ENCODE data around the gene PEF1.
A peak's percentile ranks its signal among the peaks of the same experiment; 100 is the strongest.

PEF1 gene

GRCh38 chr1:31688233-31688918 lies 43.7 kb upstream of the PEF1 start:
- no peak overlapping the region for H3K27ac ChIP-seq

GRCh38 chr1:31687601-31688000 lies 42.9 kb upstream of the PEF1 start:
- TF ChIP-seq, protein P1, sequence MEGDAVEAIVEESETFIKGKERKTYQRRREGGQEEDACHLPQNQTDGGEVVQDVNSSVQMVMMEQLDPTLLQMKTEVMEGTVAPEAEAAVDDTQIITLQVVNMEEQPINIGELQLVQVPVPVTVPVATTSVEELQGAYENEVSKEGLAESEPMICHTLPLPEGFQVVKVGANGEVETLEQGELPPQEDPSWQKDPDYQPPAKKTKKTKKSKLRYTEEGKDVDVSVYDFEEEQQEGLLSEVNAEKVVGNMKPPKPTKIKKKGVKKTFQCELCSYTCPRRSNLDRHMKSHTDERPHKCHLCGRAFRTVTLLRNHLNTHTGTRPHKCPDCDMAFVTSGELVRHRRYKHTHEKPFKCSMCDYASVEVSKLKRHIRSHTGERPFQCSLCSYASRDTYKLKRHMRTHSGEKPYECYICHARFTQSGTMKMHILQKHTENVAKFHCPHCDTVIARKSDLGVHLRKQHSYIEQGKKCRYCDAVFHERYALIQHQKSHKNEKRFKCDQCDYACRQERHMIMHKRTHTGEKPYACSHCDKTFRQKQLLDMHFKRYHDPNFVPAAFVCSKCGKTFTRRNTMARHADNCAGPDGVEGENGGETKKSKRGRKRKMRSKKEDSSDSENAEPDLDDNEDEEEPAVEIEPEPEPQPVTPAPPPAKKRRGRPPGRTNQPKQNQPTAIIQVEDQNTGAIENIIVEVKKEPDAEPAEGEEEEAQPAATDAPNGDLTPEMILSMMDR (IDR thresholded peaks at IDR 0.05), result no peak
- no peak for TF ChIP-seq ZFX (IDR thresholded peaks at IDR 0.05; ENCODE audit: borderline replicate concordance)
- H3K27ac ChIP-seq, result no peak overlapping the region

More at GRCh38 chr1:31688233-31688918, 43.7 kb upstream of the PEF1 start:
- TF ChIP-seq ZFX (IDR thresholded peaks at IDR 0.05; ENCODE audit: borderline replicate concordance), result no peak
- TF ChIP-seq, protein P1 (IDR thresholded peaks at IDR 0.05), result no peak

- no peak overlapping the region for H3K27ac ChIP-seq
- no peak for TF ChIP-seq ZFX (IDR thresholded peaks at IDR 0.05; ENCODE audit: borderline replicate concordance)
- TF ChIP-seq, protein P1 (IDR thresholded peaks at IDR 0.05), result no peak
These were observed 41.1 kb upstream of the PEF1 start for GRCh38 chr1:31685795-31686194.

DNA sequence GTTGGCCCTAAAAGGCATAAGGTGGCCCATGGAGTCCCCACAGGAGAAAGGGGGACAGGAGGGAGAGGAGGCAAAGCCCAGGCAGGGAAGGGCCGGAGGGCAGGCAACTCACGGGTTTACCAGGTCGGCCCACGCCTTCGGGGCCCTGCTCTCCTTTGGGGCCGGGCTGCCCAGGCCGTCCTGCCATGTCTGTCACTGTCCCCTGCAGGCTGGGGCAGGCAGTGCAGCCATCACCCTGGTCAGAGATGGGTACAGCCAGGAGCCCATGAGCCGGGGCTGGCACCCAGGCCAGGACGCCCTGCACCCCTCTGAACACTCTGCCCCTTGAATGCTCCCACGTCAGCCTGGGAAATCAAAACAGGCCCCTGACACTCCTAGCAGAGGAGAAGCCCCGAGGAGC lies 39.3 kb upstream of the PEF1 start:
- TF ChIP-seq ZFX (IDR thresholded peaks at IDR 0.05; ENCODE audit: borderline replicate concordance), result no peak
- TF ChIP-seq, protein P1 (IDR thresholded peaks at IDR 0.05), result peak; percentile 75
- H3K27ac ChIP-seq, result no peak overlapping the region

DNA sequence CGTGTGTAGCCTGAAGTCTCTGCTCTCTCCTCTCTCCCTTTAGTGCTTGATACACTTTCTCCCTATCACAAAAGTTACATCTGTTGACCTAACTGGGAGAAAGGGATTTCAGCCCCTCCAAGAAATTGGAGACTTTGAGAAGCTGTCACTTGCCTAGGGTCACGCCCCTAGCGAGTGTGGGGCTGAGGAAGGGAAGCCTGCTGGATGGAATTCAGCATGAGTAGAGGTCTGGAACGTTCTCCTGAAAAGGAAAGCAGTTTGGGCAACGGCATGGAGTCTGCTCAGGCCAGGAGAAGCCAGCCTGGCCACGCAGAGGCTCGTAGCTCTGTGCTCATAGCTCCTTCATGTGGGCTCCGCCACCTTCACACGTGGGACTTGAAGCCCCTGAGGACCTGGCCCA lies 36.7 kb upstream of the PEF1 start:
- TF ChIP-seq, protein P1 (IDR thresholded peaks at IDR 0.05), result no peak
- no peak for TF ChIP-seq ZFX (IDR thresholded peaks at IDR 0.05; ENCODE audit: borderline replicate concordance)
- no peak overlapping the region for H3K27ac ChIP-seq

DNA sequence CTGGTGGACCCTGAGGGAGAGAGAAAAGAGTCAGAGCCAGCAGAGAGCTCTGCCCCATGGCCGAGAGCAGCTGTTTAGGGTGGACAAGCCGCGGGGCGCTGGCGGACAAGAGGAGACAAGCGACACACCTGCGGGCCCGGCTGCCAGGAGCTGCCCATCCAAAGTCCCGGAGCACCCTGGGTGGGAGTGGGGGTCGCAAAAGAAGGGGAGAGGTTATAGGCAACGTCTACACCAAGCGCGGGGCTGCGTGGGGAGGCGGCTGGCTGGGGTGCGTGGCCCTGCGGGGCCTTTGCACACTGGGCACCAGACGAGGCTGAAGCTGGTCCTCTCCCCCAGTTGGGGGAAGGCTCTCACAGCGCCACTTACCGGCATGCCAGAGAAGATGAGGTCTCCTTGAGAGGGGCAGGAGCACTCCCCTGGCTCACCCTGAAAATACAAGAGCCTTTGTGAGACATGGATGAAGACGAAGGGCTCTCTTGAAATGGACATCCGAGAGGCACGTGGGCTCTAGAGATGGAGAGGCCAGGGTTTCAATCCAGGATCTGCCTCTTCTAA lies 35.1 kb upstream of the PEF1 start:
- no peak overlapping the region for H3K27ac ChIP-seq
- TF ChIP-seq, protein P1 (IDR thresholded peaks at IDR 0.05), result no peak
- no peak for TF ChIP-seq ZFX (IDR thresholded peaks at IDR 0.05; ENCODE audit: borderline replicate concordance)

DNA sequence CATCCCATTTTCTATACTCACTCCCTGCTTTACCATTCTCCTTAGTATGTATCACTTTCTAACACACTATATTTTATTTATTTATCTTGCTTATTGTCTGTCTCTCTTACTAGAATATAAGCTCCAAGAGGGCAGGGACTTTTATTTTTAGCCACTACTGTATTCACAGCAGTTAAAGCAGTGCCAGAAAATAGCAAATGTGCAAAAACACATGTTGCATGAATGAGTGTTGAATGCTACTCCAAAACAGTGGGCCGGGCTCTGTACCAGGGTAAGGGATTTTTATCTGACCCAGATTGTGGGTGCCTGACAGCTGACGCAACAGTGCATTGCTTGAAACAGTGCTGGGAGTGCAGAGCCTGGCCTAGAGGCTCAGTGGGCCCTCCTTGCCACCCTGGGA lies 34.4 kb upstream of the PEF1 start:
- TF ChIP-seq, protein P1 (IDR thresholded peaks at IDR 0.05), result no peak
- TF ChIP-seq ZFX (IDR thresholded peaks at IDR 0.05; ENCODE audit: borderline replicate concordance), result no peak

More for the DNA sequence above, 34.4 kb upstream of the PEF1 start:
- H3K27ac ChIP-seq, result no peak overlapping the region

All from 22Rv1 (cell line).